GM12892 (cell line): ENCODE results near the gene TK2.

Experiments used
- POLR2A ChIP-seq: IDR thresholded peaks from 2 replicates; pipeline ENCODE4 v1.6.1; 2011; ENCODE audit warnings: low read depth, low read length, control low read depth
- POLR2AphosphoS5 ChIP-seq: IDR thresholded peaks from 2 replicates; pipeline ENCODE4 v1.6.1; 2011; ENCODE audit warnings: low read depth, low read length, control low read depth
- TAF1 ChIP-seq: IDR thresholded peaks from 2 replicates; pipeline ENCODE4 v1.6.1; 2011; ENCODE audit warnings: low read depth, mild to moderate bottlenecking, control low read depth, low read length, borderline replicate concordance

DNA sequence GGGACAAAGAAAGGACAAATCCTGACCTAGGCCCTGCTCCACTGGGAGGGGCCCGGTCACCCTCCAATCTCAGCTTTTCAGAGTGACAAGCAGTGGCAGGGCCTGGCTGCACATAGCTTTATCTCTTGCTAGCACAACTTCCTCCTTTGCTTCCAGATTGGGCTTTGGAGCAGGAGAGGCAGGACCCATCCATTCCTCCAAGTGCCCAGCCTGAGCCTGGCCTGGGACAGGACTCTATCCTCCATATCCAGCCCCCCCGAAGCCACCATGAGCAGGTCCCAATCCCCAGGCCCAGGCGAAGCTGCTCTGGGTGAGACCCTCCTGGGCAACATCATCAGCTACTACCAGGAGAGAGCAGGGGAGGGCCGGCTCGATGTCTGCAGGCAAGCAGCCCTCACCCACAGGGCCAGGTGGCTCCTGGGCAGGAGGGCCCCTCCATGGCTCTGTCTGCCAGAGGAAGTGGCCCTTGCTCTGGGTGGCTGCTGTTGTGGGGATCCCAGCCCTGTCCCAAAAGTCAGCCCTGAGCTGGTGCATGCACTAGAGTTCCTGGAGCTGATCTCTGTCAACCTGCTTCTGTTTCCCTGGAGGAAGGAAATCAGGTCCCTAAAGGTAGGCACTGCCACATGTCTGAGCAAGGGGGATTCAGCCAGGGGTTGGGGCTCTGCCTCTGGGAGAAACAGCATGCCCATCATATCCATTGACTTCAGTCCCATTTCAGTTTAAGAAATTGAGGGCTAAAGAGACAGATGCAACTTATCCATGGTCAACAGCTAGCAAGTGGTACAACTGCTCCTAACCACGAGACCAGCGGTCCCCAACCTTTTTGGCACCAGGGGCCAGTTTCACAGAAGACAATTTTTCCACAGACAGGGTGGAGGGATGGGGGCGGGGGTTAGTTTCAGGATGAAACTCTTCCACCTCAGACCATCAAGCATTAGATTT lies 58.9 kb downstream of the TK2 start:
- no peak for TF ChIP-seq POLR2A
- no peak for TF ChIP-seq POLR2AphosphoS5
- no peak for TF ChIP-seq TAF1
